Activated CD8-positive, alpha-beta memory T cell treated with anti-CD3 and anti-CD28 coated beads for 4 hours (primary cell): Measurements from ENCODE around the gene AGPAT3.
"Not testable (repeated sequence)": the region's sequence is repeated elsewhere in the genome, so short reads cannot be mapped to it uniquely, and the experiment has no call there.

Experiments
- DNase-seq, 2 donors: peaks; one replicate each; pipeline ENCODE4 v3.0.0-alpha.2; 2020; ENCODE audit warnings: low read depth in 2 of 2

Gene AGPAT3

GRCh38 chr21:43882952-43883545 lies 18.0 kb downstream of the AGPAT3 start:
- DNase-seq: no peak

- DNase-seq: no peak
Measured at GRCh38 chr21:43884012-43884860, 19.2 kb downstream of the AGPAT3 start.

- DNase-seq: no peak
Measured at GRCh38 chr21:43884861-43885417, 19.9 kb downstream of the AGPAT3 start.

GRCh38 chr21:43885721-43886120 lies 20.7 kb downstream of the AGPAT3 start:
- no peak for DNase-seq

GRCh38 chr21:43886565-43886964 lies 21.5 kb downstream of the AGPAT3 start:
- no peak for DNase-seq

GRCh38 chr21:43889069-43889468 lies 24.0 kb downstream of the AGPAT3 start:
- no peak for DNase-seq

- DNase-seq: no peak
Measured at GRCh38 chr21:43890042-43890441, 25.0 kb downstream of the AGPAT3 start.

- no peak for DNase-seq
Measured at GRCh38 chr21:43892334-43892733, 27.3 kb downstream of the AGPAT3 start.

- no peak for DNase-seq
Measured at GRCh38 chr21:43892984-43893535, 28.0 kb downstream of the AGPAT3 start.

- DNase-seq: no peak
Measured at GRCh38 chr21:43893536-43894205, 28.6 kb downstream of the AGPAT3 start.

GRCh38 chr21:43894206-43894577 lies 29.2 kb downstream of the AGPAT3 start:
- no peak for DNase-seq

- DNase-seq: no peak
Measured at GRCh38 chr21:43895196-43895595, 30.2 kb downstream of the AGPAT3 start.

GRCh38 chr21:43896696-43897299 lies 31.8 kb downstream of the AGPAT3 start:
- DNase-seq: not testable (repeated sequence)

- no peak for DNase-seq
Measured at GRCh38 chr21:43899307-43900077, 34.5 kb downstream of the AGPAT3 start.

- no peak for DNase-seq
Measured at GRCh38 chr21:43900078-43900385, 35.0 kb downstream of the AGPAT3 start.

GRCh38 chr21:43900690-43901089 lies 35.7 kb downstream of the AGPAT3 start:
- DNase-seq: no peak

- no peak for DNase-seq
Measured at GRCh38 chr21:43902441-43902840, 37.4 kb downstream of the AGPAT3 start.

- DNase-seq: no peak
Measured at GRCh38 chr21:43903451-43904091, 38.5 kb downstream of the AGPAT3 start.

- DNase-seq: no peak
Measured at GRCh38 chr21:43904331-43904781, 39.3 kb downstream of the AGPAT3 start.

GRCh38 chr21:43905726-43906455 lies 40.9 kb downstream of the AGPAT3 start:
- no peak for DNase-seq
